NB4 (cell line): ENCODE results near the gene MPV17L.
"Not testable (repeated sequence)": the region's sequence is repeated elsewhere in the genome, so short reads cannot be mapped to it uniquely, and the experiment has no call there.

Experiments used
- POLR2A ChIP-seq: IDR thresholded peaks from 2 replicates; pipeline ENCODE4 v1.6.1; 2011; ENCODE audit warnings: mild to moderate bottlenecking; ENCODE audit not compliant: insufficient read length; ENCODE audit errors: extremely low read depth
- TF ChIP-seq, protein P1 (sequence below): IDR thresholded peaks from one replicate; pipeline ENCODE4 v1.5.1; 2012; ENCODE audit warnings: low read depth, low read length

DNA sequence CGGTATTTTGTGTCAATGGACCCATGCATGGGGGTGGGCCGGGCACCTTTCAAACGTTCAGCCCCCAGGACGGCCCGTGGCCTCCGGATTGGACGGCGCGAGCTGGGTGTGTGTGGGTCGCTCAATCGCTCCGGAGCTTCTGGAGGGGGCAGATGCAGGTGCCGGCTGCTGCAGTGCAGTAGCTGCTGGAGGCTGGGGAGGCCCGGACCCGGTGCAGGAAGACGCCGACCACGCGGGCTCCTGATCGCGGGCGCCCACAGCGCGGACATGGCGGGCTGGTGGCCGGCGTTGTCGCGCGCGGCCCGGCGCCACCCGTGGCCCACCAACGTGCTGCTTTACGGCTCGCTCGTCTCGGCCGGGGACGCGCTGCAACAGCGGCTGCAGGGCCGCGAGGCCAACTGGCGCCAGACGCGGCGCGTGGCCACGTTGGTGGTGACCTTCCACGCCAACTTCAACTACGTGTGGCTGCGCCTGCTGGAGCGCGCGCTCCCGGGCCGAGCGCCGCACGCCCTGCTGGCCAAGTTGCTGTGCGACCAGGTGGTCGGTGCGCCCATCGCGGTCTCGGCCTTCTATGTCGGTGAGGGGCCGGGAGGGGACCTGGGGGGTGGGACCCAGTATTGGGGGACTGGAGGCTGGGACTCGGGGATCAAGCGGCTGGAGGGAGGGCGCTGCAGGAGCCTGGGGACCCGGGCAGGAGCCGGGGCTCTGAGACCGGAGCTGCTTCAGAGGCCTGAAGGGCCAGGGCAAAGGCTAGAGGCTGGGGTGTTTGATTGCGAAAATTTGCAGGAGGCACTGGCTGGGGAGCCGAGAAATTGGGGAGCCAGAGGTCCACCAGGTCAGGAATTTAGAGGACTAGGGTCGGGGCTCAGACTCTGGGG lies at the start of gene MPV17L:
- TF ChIP-seq POLR2A, result not testable (repeated sequence)
- TF ChIP-seq, protein P1, sequence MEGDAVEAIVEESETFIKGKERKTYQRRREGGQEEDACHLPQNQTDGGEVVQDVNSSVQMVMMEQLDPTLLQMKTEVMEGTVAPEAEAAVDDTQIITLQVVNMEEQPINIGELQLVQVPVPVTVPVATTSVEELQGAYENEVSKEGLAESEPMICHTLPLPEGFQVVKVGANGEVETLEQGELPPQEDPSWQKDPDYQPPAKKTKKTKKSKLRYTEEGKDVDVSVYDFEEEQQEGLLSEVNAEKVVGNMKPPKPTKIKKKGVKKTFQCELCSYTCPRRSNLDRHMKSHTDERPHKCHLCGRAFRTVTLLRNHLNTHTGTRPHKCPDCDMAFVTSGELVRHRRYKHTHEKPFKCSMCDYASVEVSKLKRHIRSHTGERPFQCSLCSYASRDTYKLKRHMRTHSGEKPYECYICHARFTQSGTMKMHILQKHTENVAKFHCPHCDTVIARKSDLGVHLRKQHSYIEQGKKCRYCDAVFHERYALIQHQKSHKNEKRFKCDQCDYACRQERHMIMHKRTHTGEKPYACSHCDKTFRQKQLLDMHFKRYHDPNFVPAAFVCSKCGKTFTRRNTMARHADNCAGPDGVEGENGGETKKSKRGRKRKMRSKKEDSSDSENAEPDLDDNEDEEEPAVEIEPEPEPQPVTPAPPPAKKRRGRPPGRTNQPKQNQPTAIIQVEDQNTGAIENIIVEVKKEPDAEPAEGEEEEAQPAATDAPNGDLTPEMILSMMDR, result not testable (repeated sequence)
